ENCODE data around the gene PDE8B. TPM values are rescaled to one million over a fixed set of nuclear protein-coding genes. Genes with fewer than 3 reads are reported as not detected.

The PDE8B gene
- 0.11 and 0.39 TPM in 2 replicates for total RNA-seq

GRCh38 chr5:77210091-77210963, at the start of gene PDE8B:
TSS of gene PDE8B (plus strand) at chr5:77210680. CDS start at chr5:77210926, 246 bp downstream.

Other genes with a start within 250 kb of the PDE8B start
- 25.2 and 26.3 TPM in 2 replicates for gene AGGF1, start 180.3 kb upstream of the PDE8B start, total RNA-seq
- gene ZBED3, start 123.4 kb upstream of the PDE8B start, total RNA-seq, result 1.1 and 1.4 TPM in 2 replicates